ENCODE data around the gene UBE4A.

The UBE4A gene

GRCh38 chr11:118339281-118339961 is 20.0 kb upstream of the UBE4A start:
- Mint-ChIP-seq H3K27me3 (ENCODE audit: low read depth, poor library complexity) (peaks cover 22% of the 10 kb centered on the region), H3K4me3 (no peak overlapping the region), H3K4me1 (peaks cover 5% of the 10 kb centered on the region), H3K36me3 (ENCODE audit: low read depth) (no peaks in the 10 kb centered on the region), H3K27ac (no peak overlapping the region), H3K9me3 (no peaks in the 10 kb centered on the region)
- no peak for DNase-seq
- TF ChIP-seq, protein P1, sequence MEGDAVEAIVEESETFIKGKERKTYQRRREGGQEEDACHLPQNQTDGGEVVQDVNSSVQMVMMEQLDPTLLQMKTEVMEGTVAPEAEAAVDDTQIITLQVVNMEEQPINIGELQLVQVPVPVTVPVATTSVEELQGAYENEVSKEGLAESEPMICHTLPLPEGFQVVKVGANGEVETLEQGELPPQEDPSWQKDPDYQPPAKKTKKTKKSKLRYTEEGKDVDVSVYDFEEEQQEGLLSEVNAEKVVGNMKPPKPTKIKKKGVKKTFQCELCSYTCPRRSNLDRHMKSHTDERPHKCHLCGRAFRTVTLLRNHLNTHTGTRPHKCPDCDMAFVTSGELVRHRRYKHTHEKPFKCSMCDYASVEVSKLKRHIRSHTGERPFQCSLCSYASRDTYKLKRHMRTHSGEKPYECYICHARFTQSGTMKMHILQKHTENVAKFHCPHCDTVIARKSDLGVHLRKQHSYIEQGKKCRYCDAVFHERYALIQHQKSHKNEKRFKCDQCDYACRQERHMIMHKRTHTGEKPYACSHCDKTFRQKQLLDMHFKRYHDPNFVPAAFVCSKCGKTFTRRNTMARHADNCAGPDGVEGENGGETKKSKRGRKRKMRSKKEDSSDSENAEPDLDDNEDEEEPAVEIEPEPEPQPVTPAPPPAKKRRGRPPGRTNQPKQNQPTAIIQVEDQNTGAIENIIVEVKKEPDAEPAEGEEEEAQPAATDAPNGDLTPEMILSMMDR (IDR thresholded peaks at IDR 0.05): no peak

DNA sequence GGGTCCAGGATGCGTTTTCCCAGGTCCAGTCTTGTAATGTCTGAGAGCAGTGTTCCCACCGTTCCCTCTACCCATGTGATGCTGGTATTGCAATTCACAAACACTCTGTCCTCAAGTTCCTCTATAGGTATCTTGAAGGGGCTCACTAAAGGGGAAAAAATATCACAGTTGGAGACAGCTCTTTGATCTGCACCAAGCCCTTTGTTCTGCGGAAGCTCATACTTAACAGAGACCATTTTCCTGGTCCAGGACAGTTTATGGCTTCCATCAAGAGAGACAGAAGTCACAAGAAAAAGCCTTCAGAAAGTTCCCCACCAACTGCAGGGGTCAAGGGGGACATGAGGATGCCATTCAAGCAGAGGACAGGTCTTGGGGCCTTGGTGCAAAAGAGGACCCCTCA is 19.0 kb upstream of the UBE4A start:
- H3K36me3 Mint-ChIP-seq (ENCODE audit: low read depth): no peaks in the 10 kb centered on the region
- H3K4me1 Mint-ChIP-seq: peaks cover 5% of the 10 kb centered on the region
- no peaks in the 10 kb centered on the region for H3K9me3 Mint-ChIP-seq
- no peak overlapping the region for H3K27ac Mint-ChIP-seq
- TF ChIP-seq, protein P1 (IDR thresholded peaks at IDR 0.05): no peak
- H3K4me3 Mint-ChIP-seq: no peak overlapping the region
- DNase-seq: no peak
- peaks cover 26% of the 10 kb centered on the region for H3K27me3 Mint-ChIP-seq (ENCODE audit: low read depth, poor library complexity)

DNA sequence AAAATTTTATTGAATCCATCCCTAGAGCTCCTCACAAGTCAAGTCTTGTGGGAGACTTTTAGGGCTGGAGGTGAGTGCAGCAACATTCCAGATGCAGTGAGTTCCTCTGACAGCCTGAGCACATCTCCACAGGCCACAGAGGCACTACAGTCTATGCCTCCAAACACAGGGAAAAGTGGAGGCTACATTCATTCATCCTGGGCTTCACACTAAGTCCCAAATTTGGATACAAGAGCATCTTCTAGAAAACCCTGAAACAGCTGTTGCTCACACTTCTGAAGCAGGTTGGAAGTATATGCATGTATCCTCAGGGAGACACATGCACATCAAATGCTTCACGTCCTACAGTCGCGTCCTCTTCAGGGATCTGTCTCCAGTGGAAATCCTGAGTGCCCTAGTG is 18.1 kb upstream of the UBE4A start:
- DNase-seq: no peak
- TF ChIP-seq, protein P1 (IDR thresholded peaks at IDR 0.05): no peak
- no peak overlapping the region for H3K27ac Mint-ChIP-seq
- H3K27me3 Mint-ChIP-seq (ENCODE audit: low read depth, poor library complexity): peaks cover 29% of the 10 kb centered on the region
- H3K9me3 Mint-ChIP-seq: no peaks in the 10 kb centered on the region
- no peak overlapping the region for H3K4me3 Mint-ChIP-seq
- H3K36me3 Mint-ChIP-seq (ENCODE audit: low read depth): no peaks in the 10 kb centered on the region
- peaks cover 5% of the 10 kb centered on the region for H3K4me1 Mint-ChIP-seq

DNA sequence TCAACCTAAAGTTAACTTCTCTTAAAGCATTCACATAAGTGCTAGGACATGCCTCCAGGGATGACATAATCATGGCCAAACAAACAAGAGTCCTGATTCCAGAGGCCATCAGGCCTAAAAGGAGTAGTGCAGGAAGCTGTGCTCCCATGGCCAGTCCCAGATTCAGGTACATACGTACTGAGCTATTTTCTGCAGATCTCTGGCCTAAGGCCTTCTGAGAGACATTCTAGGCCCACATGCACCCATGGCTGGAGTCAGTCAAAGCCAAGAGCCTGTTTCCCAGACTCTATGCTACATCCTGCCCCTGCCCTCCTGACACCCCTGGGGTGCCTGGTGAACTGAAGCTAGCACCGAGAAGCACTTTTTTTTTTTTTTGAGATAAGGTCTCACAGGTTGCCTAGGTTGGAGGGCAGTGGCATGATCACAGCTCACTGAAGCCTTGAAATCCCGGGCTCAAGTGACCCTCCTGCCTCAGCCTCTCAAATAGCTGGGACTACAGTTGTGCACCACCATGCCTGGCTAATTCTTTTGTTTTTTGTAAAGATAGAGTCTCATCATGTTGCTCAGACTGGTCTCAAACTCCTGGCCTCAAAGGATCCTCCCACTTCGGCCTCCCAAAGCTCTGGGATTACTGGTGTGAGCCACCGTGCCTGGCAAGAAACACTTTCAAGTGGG is 17.4 kb upstream of the UBE4A start:
- TF ChIP-seq, protein P1 (IDR thresholded peaks at IDR 0.05): no peak
- no peak for DNase-seq
- Mint-ChIP-seq H3K4me3 (no peak overlapping the region), H3K27ac (no peak overlapping the region), H3K36me3 (ENCODE audit: low read depth) (no peaks in the 10 kb centered on the region), H3K4me1 (peaks cover 5% of the 10 kb centered on the region), H3K27me3 (ENCODE audit: low read depth, poor library complexity) (peaks cover 31% of the 10 kb centered on the region), H3K9me3 (peaks cover 3% of the 10 kb centered on the region)

- no peak within 1 kb of the TSS for H3K27ac Mint-ChIP-seq
- no peak for DNase-seq
- TF ChIP-seq, protein P1 (IDR thresholded peaks at IDR 0.05): no peak
- H3K9me3 Mint-ChIP-seq: peaks cover 3% of the 10 kb centered on the region
- no peaks in the 10 kb centered on the region for H3K36me3 Mint-ChIP-seq (ENCODE audit: low read depth)
- no peak within 1 kb of the TSS for H3K4me3 Mint-ChIP-seq
- peaks cover 5% of the 10 kb centered on the region for H3K4me1 Mint-ChIP-seq
- peaks cover 37% of the 10 kb centered on the region for H3K27me3 Mint-ChIP-seq (ENCODE audit: low read depth, poor library complexity)
Observed at GRCh38 chr11:118342503-118343161, 16.8 kb upstream of the UBE4A start, which contains the start of gene CD3D. Gene CD3D, minus strand, starts transcription at chr11:118342705. Its CDS starts 98 bp downstream, at chr11:118342607.
